ENCODE measurements around the gene GMCL2. TPM values are rescaled to one million over a fixed set of nuclear protein-coding genes. Genes with fewer than 3 reads are reported as not detected.

Gene GMCL2
- polyA plus RNA-seq, 4 donors = 0.03 TPM; not detected in 3

- Histone ChIP-seq H3K4me1 (ENCODE audit: control insufficient read depth in 3 of 3, insufficient read depth in 2 of 3, low read depth in 1 of 3, low read length in 2 of 3) (no peaks in the 10 kb centered on the region), H3K9me3 (ENCODE audit: control insufficient read depth in 2 of 2, insufficient read depth in 1 of 2, low read depth in 1 of 2, low read length in 1 of 2) (peaks cover 0 to 6% of the 10 kb centered on the region in 2 donors), H3K4me3 (ENCODE audit: low read depth in 1 of 3, low read length in 3 of 3) (no peak overlapping the region), H3K27me3 (ENCODE audit: control insufficient read depth in 3 of 3, insufficient read depth in 3 of 3, low read length in 3 of 3) (peaks cover 0 to 5% (median 0%) of the 10 kb centered on the region in 3 donors), H3K36me3 (ENCODE audit: control insufficient read depth in 3 of 3, insufficient read depth in 2 of 3, low read depth in 1 of 3, low read length in 3 of 3) (no peaks in the 10 kb centered on the region), H3K27ac (ENCODE audit: low read depth in 1 of 3, low read length in 2 of 3) (no peak overlapping the region)
- DNase-seq (no peak), FAIRE-seq (no peak)
- WGBS, 3 donors = 50 to 61% (median 60%) methylated on average over 8 of the region's 8 CpGs
These were observed 6.2 kb upstream of the GMCL2 start for GRCh38 chr5:178193251-178193809.

- no peak for FAIRE-seq
- no peaks in the 10 kb centered on the region for H3K36me3 ChIP-seq (ENCODE audit: control insufficient read depth in 3 of 3, insufficient read depth in 2 of 3, low read depth in 1 of 3, low read length in 3 of 3)
- peaks cover 0 to 5% (median 0%) of the 10 kb centered on the region in 3 donors for H3K27me3 ChIP-seq (ENCODE audit: control insufficient read depth in 3 of 3, insufficient read depth in 3 of 3, low read length in 3 of 3)
- peaks cover 0 to 6% of the 10 kb centered on the region in 2 donors for H3K9me3 ChIP-seq (ENCODE audit: control insufficient read depth in 2 of 2, insufficient read depth in 1 of 2, low read depth in 1 of 2, low read length in 1 of 2)
- no peak overlapping the region for H3K4me3 ChIP-seq (ENCODE audit: low read depth in 1 of 3, low read length in 3 of 3)
- WGBS, 3 donors = 88 to 93% (median 91%) methylated on average over 7 of the region's 7 CpGs
- no peak for DNase-seq
- no peaks in the 10 kb centered on the region for H3K4me1 ChIP-seq (ENCODE audit: control insufficient read depth in 3 of 3, insufficient read depth in 2 of 3, low read depth in 1 of 3, low read length in 2 of 3)
- no peak overlapping the region for H3K27ac ChIP-seq (ENCODE audit: low read depth in 1 of 3, low read length in 2 of 3)
These were observed 5.6 kb upstream of the GMCL2 start for GRCh38 chr5:178192787-178193186.

GRCh38 chr5:178192244-178192643, 5.1 kb upstream of the GMCL2 start:
- no peak overlapping the region for H3K4me3 ChIP-seq (ENCODE audit: low read depth in 1 of 3, low read length in 3 of 3)
- no peak for FAIRE-seq

GRCh38 chr5:178191661-178192060, 4.5 kb upstream of the GMCL2 start:
- no peak for FAIRE-seq
- no peak for DNase-seq
- 79 to 87% (median 83%) methylated on average over 4 of the region's 4 CpGs for WGBS, 3 donors
- Histone ChIP-seq H3K27me3 (ENCODE audit: control insufficient read depth in 3 of 3, insufficient read depth in 3 of 3, low read length in 3 of 3) (peaks cover 0 to 5% (median 0%) of the 10 kb centered on the region in 3 donors), H3K4me1 (ENCODE audit: control insufficient read depth in 3 of 3, insufficient read depth in 2 of 3, low read depth in 1 of 3, low read length in 2 of 3) (no peaks in the 10 kb centered on the region), H3K27ac (ENCODE audit: low read depth in 1 of 3, low read length in 2 of 3) (no peak overlapping the region), H3K9me3 (ENCODE audit: control insufficient read depth in 2 of 2, insufficient read depth in 1 of 2, low read depth in 1 of 2, low read length in 1 of 2) (peaks cover 0 to 6% of the 10 kb centered on the region in 2 donors), H3K4me3 (ENCODE audit: low read depth in 1 of 3, low read length in 3 of 3) (no peak overlapping the region), H3K36me3 (ENCODE audit: control insufficient read depth in 3 of 3, insufficient read depth in 2 of 3, low read depth in 1 of 3, low read length in 3 of 3) (no peaks in the 10 kb centered on the region)

More at GRCh38 chr5:178192244-178192643, 5.1 kb upstream of the GMCL2 start:
- no peaks in the 10 kb centered on the region for H3K36me3 ChIP-seq (ENCODE audit: control insufficient read depth in 3 of 3, insufficient read depth in 2 of 3, low read depth in 1 of 3, low read length in 3 of 3)
- no peak for DNase-seq
- H3K27ac ChIP-seq (ENCODE audit: low read depth in 1 of 3, low read length in 2 of 3) = no peak overlapping the region
- peaks cover 0 to 5% (median 0%) of the 10 kb centered on the region in 3 donors for H3K27me3 ChIP-seq (ENCODE audit: control insufficient read depth in 3 of 3, insufficient read depth in 3 of 3, low read length in 3 of 3)
- H3K4me1 ChIP-seq (ENCODE audit: control insufficient read depth in 3 of 3, insufficient read depth in 2 of 3, low read depth in 1 of 3, low read length in 2 of 3) = no peaks in the 10 kb centered on the region
- 66 to 77% (median 70%) methylated on average over 2 of the region's 2 CpGs for WGBS, 3 donors
- H3K9me3 ChIP-seq (ENCODE audit: control insufficient read depth in 2 of 2, insufficient read depth in 1 of 2, low read depth in 1 of 2, low read length in 1 of 2) = peaks cover 0 to 6% of the 10 kb centered on the region in 2 donors

- no peak for FAIRE-seq
- peaks cover 0 to 6% of the 10 kb centered on the region in 2 donors for H3K9me3 ChIP-seq (ENCODE audit: control insufficient read depth in 2 of 2, insufficient read depth in 1 of 2, low read depth in 1 of 2, low read length in 1 of 2)
These were observed 2.3 kb upstream of the GMCL2 start for GRCh38 chr5:178189433-178189832.

GRCh38 chr5:178186427-178186826, 744 bp downstream of the GMCL2 start:
- 58 to 64% (median 58%) methylated on average over 6 of the region's 6 CpGs for WGBS, 3 donors
- H3K27me3 ChIP-seq (ENCODE audit: control insufficient read depth in 3 of 3, insufficient read depth in 3 of 3, low read length in 3 of 3) = no peaks in the 10 kb centered on the region
- no peak overlapping the region for H3K27ac ChIP-seq (ENCODE audit: low read depth in 1 of 3, low read length in 2 of 3)
- DNase-seq = no peak
- H3K36me3 ChIP-seq (ENCODE audit: control insufficient read depth in 3 of 3, insufficient read depth in 2 of 3, low read depth in 1 of 3, low read length in 3 of 3) = no peaks in the 10 kb centered on the region
- H3K9me3 ChIP-seq (ENCODE audit: control insufficient read depth in 2 of 2, insufficient read depth in 1 of 2, low read depth in 1 of 2, low read length in 1 of 2) = no peaks in the 10 kb centered on the region
- FAIRE-seq = no peak
- H3K4me3 ChIP-seq (ENCODE audit: low read depth in 1 of 3, low read length in 3 of 3) = no peak overlapping the region
- no peaks in the 10 kb centered on the region for H3K4me1 ChIP-seq (ENCODE audit: control insufficient read depth in 3 of 3, insufficient read depth in 2 of 3, low read depth in 1 of 3, low read length in 2 of 3)

More at GRCh38 chr5:178189433-178189832, 2.3 kb upstream of the GMCL2 start:
- WGBS, 3 donors = 36 to 66% (median 47%) methylated on average over 2 of the region's 2 CpGs
- H3K27me3 ChIP-seq (ENCODE audit: control insufficient read depth in 3 of 3, insufficient read depth in 3 of 3, low read length in 3 of 3) = peaks cover 0 to 5% (median 0%) of the 10 kb centered on the region in 3 donors
- no peak for DNase-seq
- no peaks in the 10 kb centered on the region for H3K4me1 ChIP-seq (ENCODE audit: control insufficient read depth in 3 of 3, insufficient read depth in 2 of 3, low read depth in 1 of 3, low read length in 2 of 3)
- no peak overlapping the region for H3K4me3 ChIP-seq (ENCODE audit: low read depth in 1 of 3, low read length in 3 of 3)
- no peak overlapping the region for H3K27ac ChIP-seq (ENCODE audit: low read depth in 1 of 3, low read length in 2 of 3)
- no peaks in the 10 kb centered on the region for H3K36me3 ChIP-seq (ENCODE audit: control insufficient read depth in 3 of 3, insufficient read depth in 2 of 3, low read depth in 1 of 3, low read length in 3 of 3)

- H3K27me3 ChIP-seq (ENCODE audit: control insufficient read depth in 3 of 3, insufficient read depth in 3 of 3, low read length in 3 of 3) = no peaks in the 10 kb centered on the region
- no peaks in the 10 kb centered on the region for H3K4me1 ChIP-seq (ENCODE audit: control insufficient read depth in 3 of 3, insufficient read depth in 2 of 3, low read depth in 1 of 3, low read length in 2 of 3)
- 37 to 60% (median 48%) methylated on average over 4 of the region's 4 CpGs for WGBS, 3 donors
- FAIRE-seq = no peak
- H3K27ac ChIP-seq (ENCODE audit: low read depth in 1 of 3, low read length in 2 of 3) = no peak overlapping the region
- H3K36me3 ChIP-seq (ENCODE audit: control insufficient read depth in 3 of 3, insufficient read depth in 2 of 3, low read depth in 1 of 3, low read length in 3 of 3) = no peaks in the 10 kb centered on the region
- H3K4me3 ChIP-seq (ENCODE audit: low read depth in 1 of 3, low read length in 3 of 3) = no peak overlapping the region
- no peaks in the 10 kb centered on the region for H3K9me3 ChIP-seq (ENCODE audit: control insufficient read depth in 2 of 2, insufficient read depth in 1 of 2, low read depth in 1 of 2, low read length in 1 of 2)
- DNase-seq = no peak
These were observed 4.9 kb downstream of the GMCL2 start for GRCh38 chr5:178182158-178182876.

- no peak for FAIRE-seq
These were observed 6.9 kb downstream of the GMCL2 start for GRCh38 chr5:178180141-178180863.

More at GRCh38 chr5:178180141-178180863, 6.9 kb downstream of the GMCL2 start:
- no peak for DNase-seq
- Histone ChIP-seq H3K9me3 (ENCODE audit: control insufficient read depth in 2 of 2, insufficient read depth in 1 of 2, low read depth in 1 of 2, low read length in 1 of 2) (no peaks in the 10 kb centered on the region), H3K4me1 (ENCODE audit: control insufficient read depth in 3 of 3, insufficient read depth in 2 of 3, low read depth in 1 of 3, low read length in 2 of 3) (no peaks in the 10 kb centered on the region), H3K27me3 (ENCODE audit: control insufficient read depth in 3 of 3, insufficient read depth in 3 of 3, low read length in 3 of 3) (no peaks in the 10 kb centered on the region), H3K27ac (ENCODE audit: low read depth in 1 of 3, low read length in 2 of 3) (no peak overlapping the region), H3K36me3 (ENCODE audit: control insufficient read depth in 3 of 3, insufficient read depth in 2 of 3, low read depth in 1 of 3, low read length in 3 of 3) (no peaks in the 10 kb centered on the region), H3K4me3 (ENCODE audit: low read depth in 1 of 3, low read length in 3 of 3) (no peak overlapping the region)
- WGBS, 3 donors = 40 to 53% (median 42%) methylated on average over 9 of the region's 9 CpGs
